HepG2 (cell line): ENCODE measurements around the gene SMYD1. TPM values are rescaled to one million over a fixed set of nuclear protein-coding genes. Genes with fewer than 3 reads are reported as not detected.

Experiments
- FOXK1 ChIP-seq: sonication (generic); formaldehyde crosslinking; IDR thresholded peaks from 2 replicates; pipeline ENCODE4 v1.4.0; 2020; ENCODE audit warnings: low read depth, missing genetic modification reagents, borderline replicate concordance
- GPN1 ChIP-seq: sonication (generic); formaldehyde crosslinking; IDR thresholded peaks from 2 replicates; pipeline ENCODE4 v1.5.1; 2020; ENCODE audit warnings: missing genetic modification reagents, borderline replicate concordance
- NR1H2 ChIP-seq: sonication (generic); formaldehyde crosslinking; IDR thresholded peaks from 2 replicates; pipeline ENCODE4 v1.8.1; 2022; ENCODE audit warnings: low read depth, missing genetic modification reagents, borderline replicate concordance
- NR2C2 ChIP-seq: sonication (generic); formaldehyde crosslinking; IDR thresholded peaks from 2 replicates; pipeline ENCODE4 v1.4.0; 2020; ENCODE audit warnings: missing genetic modification reagents, mild to moderate bottlenecking, moderate library complexity, borderline replicate concordance
- REPIN1 ChIP-seq: sonication (generic); formaldehyde crosslinking; IDR thresholded peaks from 2 replicates; pipeline ENCODE4 v1.8.0; 2022; ENCODE audit warnings: missing genetic modification reagents, low read depth, mild to moderate bottlenecking, borderline replicate concordance
- SNRNP70 ChIP-seq: fragments of 200-400 bp; formaldehyde crosslinking; IDR thresholded peaks from 2 replicates; pipeline ENCODE4 v1.6.1; 2017; ENCODE audit warnings: mild to moderate bottlenecking, low read depth, low read length, moderate library complexity
- STAT5B ChIP-seq: sonication (generic); formaldehyde crosslinking; IDR thresholded peaks from 2 replicates; pipeline ENCODE4 v1.4.0; 2020; ENCODE audit warnings: missing genetic modification reagents
- ZFP36L2 ChIP-seq: sonication (generic); formaldehyde crosslinking; IDR thresholded peaks from 2 replicates; pipeline ENCODE4 v1.4.0; 2020; ENCODE audit warnings: missing genetic modification reagents
- ZNF136 ChIP-seq: sonication (generic); formaldehyde crosslinking; IDR thresholded peaks from 2 replicates; pipeline ENCODE4 v1.8.1; 2022; ENCODE audit warnings: low read depth, mild to moderate bottlenecking, moderate library complexity, missing genetic modification reagents
- ZNF138 ChIP-seq: sonication (generic); formaldehyde crosslinking; IDR thresholded peaks from 2 replicates; pipeline ENCODE4 v1.5.0; 2020; ENCODE audit warnings: mild to moderate bottlenecking, low read depth, missing genetic modification reagents
- ZNF230 ChIP-seq: sonication (generic); formaldehyde crosslinking; IDR thresholded peaks from 2 replicates; pipeline ENCODE4 v1.4.0; 2020; ENCODE audit warnings: mild to moderate bottlenecking, missing genetic modification reagents
- ZNF251 ChIP-seq: sonication (generic); formaldehyde crosslinking; IDR thresholded peaks from 2 replicates; pipeline ENCODE4 v1.9.0; 2021; ENCODE audit warnings: mild to moderate bottlenecking, missing genetic modification reagents
- ZNF337 ChIP-seq: sonication (generic); formaldehyde crosslinking; IDR thresholded peaks from 2 replicates; pipeline ENCODE4 v1.5.1; 2020; ENCODE audit warnings: missing genetic modification reagents, low read depth, mild to moderate bottlenecking, borderline replicate concordance
- polyA plus RNA-seq, 8 experiments: library from polyadenylated mRNA; depleted of rRNA in 3 of 8; stranded (reverse) in 7 of 8; unstranded in 1 of 8; fragments of >200 nt; fragmentation: Illumina TruSeq in 4 of 8; extraction: Trizol in 4 of 8; gene quantifications; 2 replicates each; pipeline versions ENCODE4 v1.2.1 to v1.2.3, GENCODE V29; 2011 to 2016; ENCODE audit warnings: low read depth in 4 of 8, missing spikeins in 1 of 8, mixed read lengths in 1 of 8; ENCODE audit not compliant: insufficient read depth in 1 of 8
- total RNA-seq, 5 experiments: library from RNA; depleted of rRNA; stranded (reverse); fragments of >200 nt; fragmentation: Illumina TruSeq; extraction: Trizol; gene quantifications; 2 replicates each; pipeline ENCODE4 v1.2.3, GENCODE V29; 2016; ENCODE audit warnings: low read depth in 1 of 5
- TF ChIP-seq, protein P1 (sequence below): sonication (generic); formaldehyde crosslinking; IDR thresholded peaks from 2 replicates; pipeline ENCODE4 v1.4.0; 2020; ENCODE audit warnings: missing genetic modification reagents
- TF ChIP-seq, protein P2 (sequence below): sonication (generic); formaldehyde crosslinking; IDR thresholded peaks from 2 replicates; pipeline ENCODE4 v1.5.1; 2020; ENCODE audit warnings: mild to moderate bottlenecking, missing genetic modification reagents, borderline replicate concordance
- TF ChIP-seq, protein P3 (sequence below): fragments of 450-650 bp; IDR thresholded peaks from 2 replicates; pipeline ENCODE4 v1.6.1; 2017; ENCODE audit warnings: mild to moderate bottlenecking

Gene SMYD1
- total and polyA plus RNA-seq, 2 of the 13 experiments (the other 11 are each of a cell fraction or from before 2014, with no cell fraction given) = not detected

DNA sequence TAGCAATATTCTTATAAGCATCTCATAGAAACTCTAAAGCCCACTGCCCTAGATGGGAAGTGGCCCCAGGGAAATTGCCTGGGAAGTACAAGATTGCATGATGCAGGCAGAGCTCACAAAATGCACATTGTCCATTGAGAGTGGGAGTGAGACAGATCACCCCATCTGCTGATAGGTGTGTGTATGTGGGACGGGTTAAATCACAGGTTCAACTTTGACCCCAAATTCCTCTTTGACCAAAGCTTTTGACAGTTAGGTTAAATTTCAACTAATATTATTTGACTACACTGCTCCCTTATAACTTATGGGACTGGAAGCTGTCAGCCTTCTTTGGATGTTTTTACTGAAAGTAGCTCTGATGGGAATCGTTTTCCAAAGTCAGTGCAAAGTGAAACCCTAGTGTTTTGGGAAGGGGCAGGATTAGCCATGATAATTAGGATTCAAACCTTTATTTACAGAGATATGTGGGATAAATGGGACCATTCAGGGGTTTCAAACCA lies 71.6 kb downstream of the SMYD1 start (continued):
- peak; percentile 22; the same call in 1 of the 2 replicates for TF ChIP-seq REPIN1 (CRISPR knock-in tag)
- TF ChIP-seq, protein P1, sequence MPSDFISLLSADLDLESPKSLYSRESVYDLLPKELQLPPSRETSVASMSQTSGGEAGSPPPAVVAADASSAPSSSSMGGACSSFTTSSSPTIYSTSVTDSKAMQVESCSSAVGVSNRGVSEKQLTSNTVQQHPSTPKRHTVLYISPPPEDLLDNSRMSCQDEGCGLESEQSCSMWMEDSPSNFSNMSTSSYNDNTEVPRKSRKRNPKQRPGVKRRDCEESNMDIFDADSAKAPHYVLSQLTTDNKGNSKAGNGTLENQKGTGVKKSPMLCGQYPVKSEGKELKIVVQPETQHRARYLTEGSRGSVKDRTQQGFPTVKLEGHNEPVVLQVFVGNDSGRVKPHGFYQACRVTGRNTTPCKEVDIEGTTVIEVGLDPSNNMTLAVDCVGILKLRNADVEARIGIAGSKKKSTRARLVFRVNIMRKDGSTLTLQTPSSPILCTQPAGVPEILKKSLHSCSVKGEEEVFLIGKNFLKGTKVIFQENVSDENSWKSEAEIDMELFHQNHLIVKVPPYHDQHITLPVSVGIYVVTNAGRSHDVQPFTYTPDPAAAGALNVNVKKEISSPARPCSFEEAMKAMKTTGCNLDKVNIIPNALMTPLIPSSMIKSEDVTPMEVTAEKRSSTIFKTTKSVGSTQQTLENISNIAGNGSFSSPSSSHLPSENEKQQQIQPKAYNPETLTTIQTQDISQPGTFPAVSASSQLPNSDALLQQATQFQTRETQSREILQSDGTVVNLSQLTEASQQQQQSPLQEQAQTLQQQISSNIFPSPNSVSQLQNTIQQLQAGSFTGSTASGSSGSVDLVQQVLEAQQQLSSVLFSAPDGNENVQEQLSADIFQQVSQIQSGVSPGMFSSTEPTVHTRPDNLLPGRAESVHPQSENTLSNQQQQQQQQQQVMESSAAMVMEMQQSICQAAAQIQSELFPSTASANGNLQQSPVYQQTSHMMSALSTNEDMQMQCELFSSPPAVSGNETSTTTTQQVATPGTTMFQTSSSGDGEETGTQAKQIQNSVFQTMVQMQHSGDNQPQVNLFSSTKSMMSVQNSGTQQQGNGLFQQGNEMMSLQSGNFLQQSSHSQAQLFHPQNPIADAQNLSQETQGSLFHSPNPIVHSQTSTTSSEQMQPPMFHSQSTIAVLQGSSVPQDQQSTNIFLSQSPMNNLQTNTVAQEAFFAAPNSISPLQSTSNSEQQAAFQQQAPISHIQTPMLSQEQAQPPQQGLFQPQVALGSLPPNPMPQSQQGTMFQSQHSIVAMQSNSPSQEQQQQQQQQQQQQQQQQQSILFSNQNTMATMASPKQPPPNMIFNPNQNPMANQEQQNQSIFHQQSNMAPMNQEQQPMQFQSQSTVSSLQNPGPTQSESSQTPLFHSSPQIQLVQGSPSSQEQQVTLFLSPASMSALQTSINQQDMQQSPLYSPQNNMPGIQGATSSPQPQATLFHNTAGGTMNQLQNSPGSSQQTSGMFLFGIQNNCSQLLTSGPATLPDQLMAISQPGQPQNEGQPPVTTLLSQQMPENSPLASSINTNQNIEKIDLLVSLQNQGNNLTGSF = no peak
- TF ChIP-seq STAT5B (CRISPR knock-in tag) = no peak
- no peak for TF ChIP-seq ZNF251
- no peak for TF ChIP-seq ZFP36L2 (CRISPR knock-in tag)
- TF ChIP-seq GPN1 (CRISPR knock-in tag) = no peak
- TF ChIP-seq SNRNP70 = no peak
- TF ChIP-seq ZNF230 (CRISPR knock-in tag) = no peak
- TF ChIP-seq NR1H2 (CRISPR knock-in tag) = no peak
- peak; percentile 75 for TF ChIP-seq FOXK1 (CRISPR knock-in tag)
- no peak; the same call in 1 of the 2 replicates for TF ChIP-seq ZNF136 (CRISPR knock-in tag)
- TF ChIP-seq ZNF337 = no peak
- TF ChIP-seq, protein P2, sequence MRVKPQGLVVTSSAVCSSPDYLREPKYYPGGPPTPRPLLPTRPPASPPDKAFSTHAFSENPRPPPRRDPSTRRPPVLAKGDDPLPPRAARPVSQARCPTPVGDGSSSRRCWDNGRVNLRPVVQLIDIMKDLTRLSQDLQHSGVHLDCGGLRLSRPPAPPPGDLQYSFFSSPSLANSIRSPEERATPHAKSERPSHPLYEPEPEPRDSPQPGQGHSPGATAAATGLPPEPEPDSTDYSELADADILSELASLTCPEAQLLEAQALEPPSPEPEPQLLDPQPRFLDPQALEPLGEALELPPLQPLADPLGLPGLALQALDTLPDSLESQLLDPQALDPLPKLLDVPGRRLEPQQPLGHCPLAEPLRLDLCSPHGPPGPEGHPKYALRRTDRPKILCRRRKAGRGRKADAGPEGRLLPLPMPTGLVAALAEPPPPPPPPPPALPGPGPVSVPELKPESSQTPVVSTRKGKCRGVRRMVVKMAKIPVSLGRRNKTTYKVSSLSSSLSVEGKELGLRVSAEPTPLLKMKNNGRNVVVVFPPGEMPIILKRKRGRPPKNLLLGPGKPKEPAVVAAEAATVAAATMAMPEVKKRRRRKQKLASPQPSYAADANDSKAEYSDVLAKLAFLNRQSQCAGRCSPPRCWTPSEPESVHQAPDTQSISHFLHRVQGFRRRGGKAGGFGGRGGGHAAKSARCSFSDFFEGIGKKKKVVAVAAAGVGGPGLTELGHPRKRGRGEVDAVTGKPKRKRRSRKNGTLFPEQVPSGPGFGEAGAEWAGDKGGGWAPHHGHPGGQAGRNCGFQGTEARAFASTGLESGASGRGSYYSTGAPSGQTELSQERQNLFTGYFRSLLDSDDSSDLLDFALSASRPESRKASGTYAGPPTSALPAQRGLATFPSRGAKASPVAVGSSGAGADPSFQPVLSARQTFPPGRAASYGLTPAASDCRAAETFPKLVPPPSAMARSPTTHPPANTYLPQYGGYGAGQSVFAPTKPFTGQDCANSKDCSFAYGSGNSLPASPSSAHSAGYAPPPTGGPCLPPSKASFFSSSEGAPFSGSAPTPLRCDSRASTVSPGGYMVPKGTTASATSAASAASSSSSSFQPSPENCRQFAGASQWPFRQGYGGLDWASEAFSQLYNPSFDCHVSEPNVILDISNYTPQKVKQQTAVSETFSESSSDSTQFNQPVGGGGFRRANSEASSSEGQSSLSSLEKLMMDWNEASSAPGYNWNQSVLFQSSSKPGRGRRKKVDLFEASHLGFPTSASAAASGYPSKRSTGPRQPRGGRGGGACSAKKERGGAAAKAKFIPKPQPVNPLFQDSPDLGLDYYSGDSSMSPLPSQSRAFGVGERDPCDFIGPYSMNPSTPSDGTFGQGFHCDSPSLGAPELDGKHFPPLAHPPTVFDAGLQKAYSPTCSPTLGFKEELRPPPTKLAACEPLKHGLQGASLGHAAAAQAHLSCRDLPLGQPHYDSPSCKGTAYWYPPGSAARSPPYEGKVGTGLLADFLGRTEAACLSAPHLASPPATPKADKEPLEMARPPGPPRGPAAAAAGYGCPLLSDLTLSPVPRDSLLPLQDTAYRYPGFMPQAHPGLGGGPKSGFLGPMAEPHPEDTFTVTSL (CRISPR knock-in tag) = peak; percentile 79; the same call in 1 of the 2 replicates
- TF ChIP-seq NR2C2 (CRISPR knock-in tag) = peak; percentile 97
- no peak for TF ChIP-seq ZNF138
- TF ChIP-seq, protein P3, sequence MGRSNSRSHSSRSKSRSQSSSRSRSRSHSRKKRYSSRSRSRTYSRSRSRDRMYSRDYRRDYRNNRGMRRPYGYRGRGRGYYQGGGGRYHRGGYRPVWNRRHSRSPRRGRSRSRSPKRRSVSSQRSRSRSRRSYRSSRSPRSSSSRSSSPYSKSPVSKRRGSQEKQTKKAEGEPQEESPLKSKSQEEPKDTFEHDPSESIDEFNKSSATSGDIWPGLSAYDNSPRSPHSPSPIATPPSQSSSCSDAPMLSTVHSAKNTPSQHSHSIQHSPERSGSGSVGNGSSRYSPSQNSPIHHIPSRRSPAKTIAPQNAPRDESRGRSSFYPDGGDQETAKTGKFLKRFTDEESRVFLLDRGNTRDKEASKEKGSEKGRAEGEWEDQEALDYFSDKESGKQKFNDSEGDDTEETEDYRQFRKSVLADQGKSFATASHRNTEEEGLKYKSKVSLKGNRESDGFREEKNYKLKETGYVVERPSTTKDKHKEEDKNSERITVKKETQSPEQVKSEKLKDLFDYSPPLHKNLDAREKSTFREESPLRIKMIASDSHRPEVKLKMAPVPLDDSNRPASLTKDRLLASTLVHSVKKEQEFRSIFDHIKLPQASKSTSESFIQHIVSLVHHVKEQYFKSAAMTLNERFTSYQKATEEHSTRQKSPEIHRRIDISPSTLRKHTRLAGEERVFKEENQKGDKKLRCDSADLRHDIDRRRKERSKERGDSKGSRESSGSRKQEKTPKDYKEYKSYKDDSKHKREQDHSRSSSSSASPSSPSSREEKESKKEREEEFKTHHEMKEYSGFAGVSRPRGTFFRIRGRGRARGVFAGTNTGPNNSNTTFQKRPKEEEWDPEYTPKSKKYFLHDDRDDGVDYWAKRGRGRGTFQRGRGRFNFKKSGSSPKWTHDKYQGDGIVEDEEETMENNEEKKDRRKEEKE = no peak
